NCI-H1417 treated with DMSO at 0.1 percent for 48 hours (cell line): Measurements from ENCODE around the gene RAD21L1.
"Not testable (repeated sequence)": the region's sequence is repeated elsewhere in the genome, so short reads cannot be mapped to it uniquely, and the experiment has no call there.

Experiments
- DNase-seq: peaks from one replicate; lab custom pipeline; 2025; lab: John Stamatoyannopoulos, UW

Gene RAD21L1

GRCh38 chr20:1229541-1229940, 3.7 kb downstream of the RAD21L1 start:
- no peak for DNase-seq

GRCh38 chr20:1232286-1233111, 6.7 kb downstream of the RAD21L1 start:
- no peak for DNase-seq

GRCh38 chr20:1240549-1240948, 14.7 kb downstream of the RAD21L1 start:
- DNase-seq, result no peak

- DNase-seq, result no peak
Observed at GRCh38 chr20:1241456-1241855, 15.6 kb downstream of the RAD21L1 start.

GRCh38 chr20:1242099-1242498, 16.3 kb downstream of the RAD21L1 start:
- DNase-seq, result no peak

GRCh38 chr20:1242530-1242929, 16.7 kb downstream of the RAD21L1 start:
- DNase-seq, result no peak

- DNase-seq, result no peak
Observed at GRCh38 chr20:1245578-1245977, 19.7 kb downstream of the RAD21L1 start.

- no peak for DNase-seq
Observed at GRCh38 chr20:1247689-1248088, 21.8 kb downstream of the RAD21L1 start.

- DNase-seq, result not testable (repeated sequence)
Observed at GRCh38 chr20:1250282-1250681, 24.4 kb downstream of the RAD21L1 start.

GRCh38 chr20:1252416-1252815, 26.6 kb downstream of the RAD21L1 start:
- no peak for DNase-seq

GRCh38 chr20:1254254-1254653, 28.4 kb downstream of the RAD21L1 start:
- no peak for DNase-seq

- no peak for DNase-seq
Observed at GRCh38 chr20:1255675-1256074, 29.8 kb downstream of the RAD21L1 start.

GRCh38 chr20:1263853-1264252, 38.0 kb downstream of the RAD21L1 start:
- DNase-seq, result no peak

- DNase-seq, result no peak
Observed at GRCh38 chr20:1264727-1265126, 38.9 kb downstream of the RAD21L1 start.

GRCh38 chr20:1265226-1265915, 39.5 kb downstream of the RAD21L1 start:
- no peak for DNase-seq

- no peak for DNase-seq
Observed at GRCh38 chr20:1265916-1266166, 40.0 kb downstream of the RAD21L1 start.

- DNase-seq, result no peak
Observed at GRCh38 chr20:1266167-1266973, 40.5 kb downstream of the RAD21L1 start, which contains the start of gene SNPH. TSS of gene SNPH (plus strand) at chr20:1266294. CDS start at chr20:1296240, 29,946 bp downstream.

GRCh38 chr20:1267161-1267560, 41.3 kb downstream of the RAD21L1 start:
- DNase-seq, result no peak

- no peak for DNase-seq
Observed at GRCh38 chr20:1267809-1268374, 42.0 kb downstream of the RAD21L1 start.

- DNase-seq, result no peak
Observed at GRCh38 chr20:1269235-1269634, 43.4 kb downstream of the RAD21L1 start.

GRCh38 chr20:1269850-1270249, 44.0 kb downstream of the RAD21L1 start:
- DNase-seq, result no peak

- no peak for DNase-seq
Observed at GRCh38 chr20:1272368-1273100, 46.7 kb downstream of the RAD21L1 start.
